GM19238 (cell line): ENCODE measurements around the gene GREM1.

Experiments
- DNase-seq: peaks from one replicate; pipeline ENCODE4 v3.0.0; 2011; ENCODE audit warnings: low spot score; ENCODE audit not compliant: insufficient read length

Gene GREM1

GRCh38 chr15:32717426-32718226, at the start of gene GREM1:
Gene GREM1, plus strand, starts transcription at chr15:32718004. Its CDS starts 12,687 bp downstream, at chr15:32730691.
- DNase-seq = no peak

GRCh38 chr15:32668942-32669341, 48.9 kb upstream of the GREM1 start:
- no peak for DNase-seq

GRCh38 chr15:32669896-32670611, 47.8 kb upstream of the GREM1 start:
- DNase-seq = no peak

GRCh38 chr15:32670623-32671022, 47.2 kb upstream of the GREM1 start:
- no peak for DNase-seq

GRCh38 chr15:32671339-32672325, 46.2 kb upstream of the GREM1 start:
- no peak for DNase-seq

GRCh38 chr15:32674681-32675080, 43.1 kb upstream of the GREM1 start:
- DNase-seq = no peak

GRCh38 chr15:32675466-32675865, 42.3 kb upstream of the GREM1 start:
- no peak for DNase-seq

GRCh38 chr15:32676169-32676568, 41.6 kb upstream of the GREM1 start:
- no peak for DNase-seq

- DNase-seq = no peak
Measured at GRCh38 chr15:32677238-32677750, 40.5 kb upstream of the GREM1 start.

GRCh38 chr15:32679298-32679690, 38.5 kb upstream of the GREM1 start:
- DNase-seq = no peak

GRCh38 chr15:32682569-32682968, 35.2 kb upstream of the GREM1 start:
- DNase-seq = no peak

- DNase-seq = no peak
Measured at GRCh38 chr15:32682977-32683630, 34.7 kb upstream of the GREM1 start.

GRCh38 chr15:32683906-32684584, 33.8 kb upstream of the GREM1 start:
- no peak for DNase-seq

GRCh38 chr15:32685576-32685975, 32.2 kb upstream of the GREM1 start:
- no peak for DNase-seq

- DNase-seq = no peak
Measured at GRCh38 chr15:32687556-32687955, 30.2 kb upstream of the GREM1 start.

GRCh38 chr15:32688151-32688639, 29.6 kb upstream of the GREM1 start:
- no peak for DNase-seq

- DNase-seq = no peak
Measured at GRCh38 chr15:32690941-32691688, 26.7 kb upstream of the GREM1 start.

- DNase-seq = no peak
Measured at GRCh38 chr15:32691689-32692038, 26.1 kb upstream of the GREM1 start.

GRCh38 chr15:32692286-32692685, 25.5 kb upstream of the GREM1 start:
- DNase-seq = no peak
